ENCODE data around the gene GPA33.

DNA sequence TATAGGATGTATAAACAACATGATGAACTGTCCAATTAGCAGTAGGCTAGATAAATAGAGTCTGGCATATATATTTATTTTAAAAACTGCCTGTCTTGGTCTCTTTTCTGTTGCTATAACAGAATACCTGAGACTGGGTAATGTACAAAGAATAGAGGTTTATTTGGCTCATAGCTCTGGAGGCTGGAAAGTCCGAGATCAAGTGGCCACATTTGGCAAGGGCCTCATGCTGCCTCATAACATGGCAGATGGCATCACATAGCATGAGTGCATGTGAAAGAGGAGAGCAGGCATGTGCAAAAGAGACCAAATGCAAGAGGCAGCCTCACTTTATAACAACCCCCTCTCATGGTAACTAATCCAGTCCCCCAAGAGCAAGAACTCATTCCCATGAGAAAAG is 9.7 kb upstream of the GPA33 start:
- TF ChIP-seq, protein P1, sequence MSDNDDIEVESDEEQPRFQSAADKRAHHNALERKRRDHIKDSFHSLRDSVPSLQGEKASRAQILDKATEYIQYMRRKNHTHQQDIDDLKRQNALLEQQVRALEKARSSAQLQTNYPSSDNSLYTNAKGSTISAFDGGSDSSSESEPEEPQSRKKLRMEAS (IDR thresholded peaks at IDR 0.05): no peak
- TF ChIP-seq EP300 (IDR thresholded peaks at IDR 0.05; ENCODE audit: borderline replicate concordance) (no peak), TAF1 (IDR thresholded peaks at IDR 0.05; ENCODE audit: low read depth) (no peak), ZBTB7A (IDR thresholded peaks at IDR 0.05; ENCODE audit: low read depth) (no peak), TEAD4 (IDR thresholded peaks at IDR 0.05) (no peak), YY1 (IDR thresholded peaks at IDR 0.05; ENCODE audit: low read depth) (no peak)
- TF ChIP-seq, protein P2, sequence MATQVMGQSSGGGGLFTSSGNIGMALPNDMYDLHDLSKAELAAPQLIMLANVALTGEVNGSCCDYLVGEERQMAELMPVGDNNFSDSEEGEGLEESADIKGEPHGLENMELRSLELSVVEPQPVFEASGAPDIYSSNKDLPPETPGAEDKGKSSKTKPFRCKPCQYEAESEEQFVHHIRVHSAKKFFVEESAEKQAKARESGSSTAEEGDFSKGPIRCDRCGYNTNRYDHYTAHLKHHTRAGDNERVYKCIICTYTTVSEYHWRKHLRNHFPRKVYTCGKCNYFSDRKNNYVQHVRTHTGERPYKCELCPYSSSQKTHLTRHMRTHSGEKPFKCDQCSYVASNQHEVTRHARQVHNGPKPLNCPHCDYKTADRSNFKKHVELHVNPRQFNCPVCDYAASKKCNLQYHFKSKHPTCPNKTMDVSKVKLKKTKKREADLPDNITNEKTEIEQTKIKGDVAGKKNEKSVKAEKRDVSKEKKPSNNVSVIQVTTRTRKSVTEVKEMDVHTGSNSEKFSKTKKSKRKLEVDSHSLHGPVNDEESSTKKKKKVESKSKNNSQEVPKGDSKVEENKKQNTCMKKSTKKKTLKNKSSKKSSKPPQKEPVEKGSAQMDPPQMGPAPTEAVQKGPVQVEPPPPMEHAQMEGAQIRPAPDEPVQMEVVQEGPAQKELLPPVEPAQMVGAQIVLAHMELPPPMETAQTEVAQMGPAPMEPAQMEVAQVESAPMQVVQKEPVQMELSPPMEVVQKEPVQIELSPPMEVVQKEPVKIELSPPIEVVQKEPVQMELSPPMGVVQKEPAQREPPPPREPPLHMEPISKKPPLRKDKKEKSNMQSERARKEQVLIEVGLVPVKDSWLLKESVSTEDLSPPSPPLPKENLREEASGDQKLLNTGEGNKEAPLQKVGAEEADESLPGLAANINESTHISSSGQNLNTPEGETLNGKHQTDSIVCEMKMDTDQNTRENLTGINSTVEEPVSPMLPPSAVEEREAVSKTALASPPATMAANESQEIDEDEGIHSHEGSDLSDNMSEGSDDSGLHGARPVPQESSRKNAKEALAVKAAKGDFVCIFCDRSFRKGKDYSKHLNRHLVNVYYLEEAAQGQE (IDR thresholded peaks at IDR 0.05; ENCODE audit: low read depth): no peak
- TF ChIP-seq, protein P3, sequence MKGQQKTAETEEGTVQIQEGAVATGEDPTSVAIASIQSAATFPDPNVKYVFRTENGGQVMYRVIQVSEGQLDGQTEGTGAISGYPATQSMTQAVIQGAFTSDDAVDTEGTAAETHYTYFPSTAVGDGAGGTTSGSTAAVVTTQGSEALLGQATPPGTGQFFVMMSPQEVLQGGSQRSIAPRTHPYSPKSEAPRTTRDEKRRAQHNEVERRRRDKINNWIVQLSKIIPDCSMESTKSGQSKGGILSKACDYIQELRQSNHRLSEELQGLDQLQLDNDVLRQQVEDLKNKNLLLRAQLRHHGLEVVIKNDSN (IDR thresholded peaks at IDR 0.05): no peak
